GM13976 (cell line): ENCODE data around the gene PPIH.
"Not testable (repeated sequence)": the region's sequence is repeated elsewhere in the genome, so short reads cannot be mapped to it uniquely, and the experiment has no call there.

ENCODE experiments used
- DNase-seq: peaks from one replicate; pipeline ENCODE4 v3.0.0; 2012; ENCODE audit warnings: low spot score
- in situ Hi-C: fragments of 300-500 bp; cut with MboI; formaldehyde crosslinking; loops from one replicate; pipeline ENCODE4 v1.12.0; 2022; ENCODE audit warnings: low sequenced_read_pairs, mixed read lengths, inconsistent platforms; ENCODE audit not compliant: unreplicated experiment
- TF ChIP-seq, protein P1 (sequence below): IDR thresholded peaks from 2 replicates; pipeline ENCODE4 v1.5.1; 2012; ENCODE audit warnings: borderline replicate concordance, mild to moderate bottlenecking; ENCODE audit not compliant: insufficient read depth; ENCODE audit errors: extremely low read depth, missing control alignments, control extremely low read depth

Gene PPIH

GRCh38 chr1:42700006-42700405, 41.8 kb downstream of the PPIH start:
- no peak for DNase-seq
- in situ Hi-C loops: no loop called here
- TF ChIP-seq, protein P1, sequence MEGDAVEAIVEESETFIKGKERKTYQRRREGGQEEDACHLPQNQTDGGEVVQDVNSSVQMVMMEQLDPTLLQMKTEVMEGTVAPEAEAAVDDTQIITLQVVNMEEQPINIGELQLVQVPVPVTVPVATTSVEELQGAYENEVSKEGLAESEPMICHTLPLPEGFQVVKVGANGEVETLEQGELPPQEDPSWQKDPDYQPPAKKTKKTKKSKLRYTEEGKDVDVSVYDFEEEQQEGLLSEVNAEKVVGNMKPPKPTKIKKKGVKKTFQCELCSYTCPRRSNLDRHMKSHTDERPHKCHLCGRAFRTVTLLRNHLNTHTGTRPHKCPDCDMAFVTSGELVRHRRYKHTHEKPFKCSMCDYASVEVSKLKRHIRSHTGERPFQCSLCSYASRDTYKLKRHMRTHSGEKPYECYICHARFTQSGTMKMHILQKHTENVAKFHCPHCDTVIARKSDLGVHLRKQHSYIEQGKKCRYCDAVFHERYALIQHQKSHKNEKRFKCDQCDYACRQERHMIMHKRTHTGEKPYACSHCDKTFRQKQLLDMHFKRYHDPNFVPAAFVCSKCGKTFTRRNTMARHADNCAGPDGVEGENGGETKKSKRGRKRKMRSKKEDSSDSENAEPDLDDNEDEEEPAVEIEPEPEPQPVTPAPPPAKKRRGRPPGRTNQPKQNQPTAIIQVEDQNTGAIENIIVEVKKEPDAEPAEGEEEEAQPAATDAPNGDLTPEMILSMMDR: no peak

- in situ Hi-C loops: no loop called here
- TF ChIP-seq, protein P1: no peak
- no peak for DNase-seq
Observed at GRCh38 chr1:42703888-42704464, 45.8 kb downstream of the PPIH start.

DNA sequence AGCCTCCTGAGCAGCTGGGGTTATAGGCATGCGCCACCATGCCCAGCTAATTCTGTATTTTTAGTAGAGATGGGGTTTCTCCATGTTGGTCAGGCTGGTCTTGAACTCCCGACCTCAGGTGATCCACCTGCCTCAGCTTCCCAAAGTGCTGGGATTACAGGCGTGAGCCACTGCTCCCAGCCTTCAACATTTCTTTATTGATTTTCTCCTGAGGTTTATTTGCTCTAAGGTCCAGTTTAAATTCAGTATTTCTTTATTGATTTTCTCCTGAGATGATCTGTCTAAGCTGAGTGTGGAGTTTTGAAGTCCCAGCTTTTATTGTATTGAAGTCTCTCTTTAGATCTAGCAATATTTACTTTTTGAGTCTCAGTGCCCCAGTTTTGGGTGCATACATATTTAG, 54.6 kb downstream of the PPIH start:
- in situ Hi-C loops: not testable (repeated sequence)

GRCh38 chr1:42713293-42713692, 55.1 kb downstream of the PPIH start:
- in situ Hi-C loops: no loop called here
- TF ChIP-seq, protein P1: no peak
- DNase-seq: no peak

More for the DNA sequence above, 54.6 kb downstream of the PPIH start:
- DNase-seq: not testable (repeated sequence)

- in situ Hi-C loops, DNase-seq: not testable (repeated sequence)
Observed at GRCh38 chr1:42714441-42714840, 56.2 kb downstream of the PPIH start.

- TF ChIP-seq, protein P1: no peak
- no peak for DNase-seq
- in situ Hi-C loops: no loop called here
Observed at GRCh38 chr1:42720868-42721267, 62.6 kb downstream of the PPIH start.

GRCh38 chr1:42721926-42722325, 63.7 kb downstream of the PPIH start:
- in situ Hi-C loops: no loop called here
- DNase-seq: no peak
- TF ChIP-seq, protein P1: no peak

GRCh38 chr1:42722403-42722802, 64.2 kb downstream of the PPIH start:
- DNase-seq, in situ Hi-C loops: not testable (repeated sequence)

DNA sequence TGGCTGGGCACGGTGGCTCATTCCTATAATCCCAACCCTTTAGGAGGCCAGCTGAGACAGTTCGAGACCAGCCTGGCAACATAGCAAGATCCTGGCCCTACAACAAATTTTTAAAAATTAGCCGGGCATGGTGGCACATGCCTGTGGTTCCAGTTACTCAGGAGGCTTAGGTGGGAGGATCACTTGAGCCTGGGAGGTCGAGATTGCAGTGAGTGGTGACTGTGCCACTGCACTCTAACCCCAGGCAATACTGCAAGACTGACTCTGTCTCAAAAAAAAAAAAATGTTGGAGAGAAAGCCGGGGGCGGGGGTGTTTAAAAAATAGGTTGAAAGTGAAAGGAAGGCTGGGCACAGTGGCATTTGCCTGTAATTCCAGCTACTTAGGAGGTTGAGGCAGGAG, 65.3 kb downstream of the PPIH start:
- in situ Hi-C loops: no loop called here
- DNase-seq: no peak
- TF ChIP-seq, protein P1: no peak

GRCh38 chr1:42725820-42726219, 67.6 kb downstream of the PPIH start:
- in situ Hi-C loops: loop anchor here (25.0 kb wide), 1 partner anchor 389 kb away; the partner anchor contains the start of gene FOXJ3
- not testable (repeated sequence) for DNase-seq
